Gastrocnemius medialis (tissue), 4 donors: Measurements from ENCODE around the gene COX17.

Source experiments
- POLR2A ChIP-seq, 2 donors: fragments of 450-650 bp; IDR thresholded peaks; one replicate each; pipeline ENCODE4 v1.6.1; 2017; ENCODE audit warnings: antibody characterized with exemption in 2 of 2, mild to moderate bottlenecking in 2 of 2, moderate library complexity in 2 of 2
- TF ChIP-seq, protein P1 (sequence below), 5 experiments: fragments of 450-650 bp in 3 of 5; fragments of 200-600 bp in 2 of 5; sonication (generic) in 2 of 5; IDR thresholded peaks in 4 of 5; conservative IDR thresholded peaks in 1 of 5; 1 replicate in 4 of 5; 2 replicates in 1 of 5; pipeline ENCODE4 v1.5.1; 2016 to 2019; ENCODE audit warnings: antibody characterized with exemption in 5 of 5, mild to moderate bottlenecking in 3 of 5, moderate library complexity in 3 of 5

- TF ChIP-seq, protein P1, sequence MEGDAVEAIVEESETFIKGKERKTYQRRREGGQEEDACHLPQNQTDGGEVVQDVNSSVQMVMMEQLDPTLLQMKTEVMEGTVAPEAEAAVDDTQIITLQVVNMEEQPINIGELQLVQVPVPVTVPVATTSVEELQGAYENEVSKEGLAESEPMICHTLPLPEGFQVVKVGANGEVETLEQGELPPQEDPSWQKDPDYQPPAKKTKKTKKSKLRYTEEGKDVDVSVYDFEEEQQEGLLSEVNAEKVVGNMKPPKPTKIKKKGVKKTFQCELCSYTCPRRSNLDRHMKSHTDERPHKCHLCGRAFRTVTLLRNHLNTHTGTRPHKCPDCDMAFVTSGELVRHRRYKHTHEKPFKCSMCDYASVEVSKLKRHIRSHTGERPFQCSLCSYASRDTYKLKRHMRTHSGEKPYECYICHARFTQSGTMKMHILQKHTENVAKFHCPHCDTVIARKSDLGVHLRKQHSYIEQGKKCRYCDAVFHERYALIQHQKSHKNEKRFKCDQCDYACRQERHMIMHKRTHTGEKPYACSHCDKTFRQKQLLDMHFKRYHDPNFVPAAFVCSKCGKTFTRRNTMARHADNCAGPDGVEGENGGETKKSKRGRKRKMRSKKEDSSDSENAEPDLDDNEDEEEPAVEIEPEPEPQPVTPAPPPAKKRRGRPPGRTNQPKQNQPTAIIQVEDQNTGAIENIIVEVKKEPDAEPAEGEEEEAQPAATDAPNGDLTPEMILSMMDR (IDR thresholded peaks at IDR 0.05 in 4 of 5, conservative IDR thresholded peaks at IDR 0.05 in 1 of 5), result no peak
- TF ChIP-seq POLR2A (IDR thresholded peaks at IDR 0.05), result no peak
Measured at GRCh38 chr3:119665954-119666559, 11.1 kb downstream of the COX17 start.
